ENCODE measurements around the gene SLC6A11. TPM values are rescaled to one million over a fixed set of nuclear protein-coding genes. Genes with fewer than 3 reads are reported as not detected.

Gene SLC6A11
- total and polyA plus RNA-seq, 4 donors = 0.02 to 0.09 TPM; not detected in 2

DNA sequence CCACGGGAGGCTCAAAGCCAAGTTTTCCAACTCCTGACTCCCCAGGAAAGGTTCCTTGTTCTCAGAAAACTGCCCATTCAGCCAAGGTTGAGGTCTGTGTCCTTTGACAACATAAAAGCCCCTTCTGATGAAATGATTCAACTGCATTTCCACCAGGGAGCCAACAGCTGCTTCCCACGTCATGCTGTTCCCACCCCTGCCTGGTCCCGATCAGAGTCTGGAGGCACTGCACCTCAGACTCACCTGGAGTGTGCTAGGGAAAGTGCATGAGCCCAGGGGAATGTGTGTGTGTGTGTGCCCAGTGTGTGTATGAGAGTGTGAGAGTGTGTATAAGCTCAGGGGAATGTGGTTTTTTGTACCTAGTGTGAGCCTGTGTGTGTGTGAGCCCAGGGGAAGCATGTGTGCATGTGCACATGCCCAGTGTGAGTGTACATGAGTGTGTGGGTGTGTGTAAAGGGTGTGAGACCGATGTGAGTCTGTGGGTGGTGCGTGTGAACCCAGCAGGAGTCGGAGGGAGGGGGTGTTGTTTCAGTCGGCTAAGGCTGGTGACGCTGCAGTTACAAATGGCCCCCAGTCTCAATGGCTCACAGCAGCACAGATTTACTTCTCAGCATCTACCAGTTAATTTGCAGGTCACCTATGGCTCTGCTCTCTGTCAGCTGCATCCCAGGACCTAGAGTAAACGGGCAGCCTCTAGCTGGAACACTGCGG lies 156.2 kb downstream of the SLC6A11 start:
- DNase-seq = no peak
- no peak for ATAC-seq (ENCODE audit: insufficient read depth, low FRiP score)
- Histone ChIP-seq H3K4me3 (no peak overlapping the region), H3K27ac (ENCODE audit: low read depth in 1 of 2, low read length in 1 of 2) (no peak overlapping the region), H3K4me1 (ENCODE audit: control insufficient read depth in 5 of 5, insufficient read depth in 5 of 5, low read length in 5 of 5) (no peaks in the 10 kb centered on the region), H3K27me3 (ENCODE audit: control insufficient read depth in 3 of 3, insufficient read depth in 3 of 3, low read length in 2 of 3) (peaks cover 0 to 29% (median 4%) of the 10 kb centered on the region in 3 donors), H3K9ac (ENCODE audit: insufficient read depth in 1 of 2, low read length in 2 of 2) (no peak overlapping the region), H3K36me3 (ENCODE audit: control insufficient read depth in 4 of 4, insufficient read depth in 4 of 4, low read length in 4 of 4) (no peaks in the 10 kb centered on the region), H3K9me3 (ENCODE audit: control insufficient read depth in 4 of 4, insufficient read depth in 3 of 4, low read length in 3 of 4) (no peaks in the 10 kb centered on the region)
- WGBS, 2 donors = 48 to 56% methylated on average over 10 of the region's 10 CpGs
- TF ChIP-seq, protein P1, sequence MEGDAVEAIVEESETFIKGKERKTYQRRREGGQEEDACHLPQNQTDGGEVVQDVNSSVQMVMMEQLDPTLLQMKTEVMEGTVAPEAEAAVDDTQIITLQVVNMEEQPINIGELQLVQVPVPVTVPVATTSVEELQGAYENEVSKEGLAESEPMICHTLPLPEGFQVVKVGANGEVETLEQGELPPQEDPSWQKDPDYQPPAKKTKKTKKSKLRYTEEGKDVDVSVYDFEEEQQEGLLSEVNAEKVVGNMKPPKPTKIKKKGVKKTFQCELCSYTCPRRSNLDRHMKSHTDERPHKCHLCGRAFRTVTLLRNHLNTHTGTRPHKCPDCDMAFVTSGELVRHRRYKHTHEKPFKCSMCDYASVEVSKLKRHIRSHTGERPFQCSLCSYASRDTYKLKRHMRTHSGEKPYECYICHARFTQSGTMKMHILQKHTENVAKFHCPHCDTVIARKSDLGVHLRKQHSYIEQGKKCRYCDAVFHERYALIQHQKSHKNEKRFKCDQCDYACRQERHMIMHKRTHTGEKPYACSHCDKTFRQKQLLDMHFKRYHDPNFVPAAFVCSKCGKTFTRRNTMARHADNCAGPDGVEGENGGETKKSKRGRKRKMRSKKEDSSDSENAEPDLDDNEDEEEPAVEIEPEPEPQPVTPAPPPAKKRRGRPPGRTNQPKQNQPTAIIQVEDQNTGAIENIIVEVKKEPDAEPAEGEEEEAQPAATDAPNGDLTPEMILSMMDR (IDR thresholded peaks at IDR 0.05; ENCODE audit: control extremely low read depth, extremely low read depth) = no peak

DNA sequence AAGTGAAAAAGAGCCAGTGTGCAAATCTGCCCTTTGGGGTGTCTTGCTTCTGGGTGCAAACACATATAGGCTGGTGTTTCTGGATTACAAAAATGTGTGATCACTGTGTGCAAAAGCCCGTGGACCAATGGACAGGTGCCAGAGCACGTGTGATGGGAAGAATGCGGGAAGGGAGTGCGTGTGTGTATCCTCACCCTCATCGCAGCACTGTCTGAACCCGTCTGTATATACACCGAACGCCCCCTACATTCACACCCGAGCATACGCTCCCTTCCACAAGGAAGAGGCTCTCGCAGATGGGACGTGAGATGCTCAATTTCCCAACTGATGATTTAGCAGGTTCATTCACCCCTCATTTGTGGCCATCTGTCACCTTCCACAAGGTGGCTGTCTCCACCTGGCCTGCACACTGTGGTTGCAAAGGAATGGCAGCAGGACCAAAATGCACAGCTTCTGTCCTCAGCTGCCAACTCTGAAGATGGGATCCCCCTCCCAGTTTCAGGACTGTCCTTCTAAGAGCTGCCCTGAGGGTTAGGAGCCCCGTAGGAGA lies 157.1 kb downstream of the SLC6A11 start:
- Histone ChIP-seq H3K4me1 (ENCODE audit: control insufficient read depth in 5 of 5, insufficient read depth in 5 of 5, low read length in 5 of 5) (no peaks in the 10 kb centered on the region), H3K27ac (ENCODE audit: low read depth in 1 of 2, low read length in 1 of 2) (no peak overlapping the region), H3K9me3 (ENCODE audit: control insufficient read depth in 4 of 4, insufficient read depth in 3 of 4, low read length in 3 of 4) (no peaks in the 10 kb centered on the region), H3K27me3 (ENCODE audit: control insufficient read depth in 3 of 3, insufficient read depth in 3 of 3, low read length in 2 of 3) (peaks cover 0 to 34% (median 4%) of the 10 kb centered on the region in 3 donors), H3K9ac (ENCODE audit: insufficient read depth in 1 of 2, low read length in 2 of 2) (no peak overlapping the region), H3K36me3 (ENCODE audit: control insufficient read depth in 4 of 4, insufficient read depth in 4 of 4, low read length in 4 of 4) (no peaks in the 10 kb centered on the region), H3K4me3 (no peak overlapping the region)
- TF ChIP-seq, protein P1 (IDR thresholded peaks at IDR 0.05; ENCODE audit: control extremely low read depth, extremely low read depth) = no peak
- 83 to 85% methylated on average over 13 of the region's 13 CpGs for WGBS, 2 donors
- ATAC-seq (ENCODE audit: insufficient read depth, low FRiP score) (no peak), DNase-seq (no peak)

GRCh38 chr3:10974131-10974530 lies 158.1 kb downstream of the SLC6A11 start:
- no peak for ATAC-seq (ENCODE audit: insufficient read depth, low FRiP score)
- Histone ChIP-seq H3K27ac (ENCODE audit: low read depth in 1 of 2, low read length in 1 of 2) (no peak overlapping the region), H3K27me3 (ENCODE audit: control insufficient read depth in 3 of 3, insufficient read depth in 3 of 3, low read length in 2 of 3) (peaks cover 0 to 31% (median 4%) of the 10 kb centered on the region in 3 donors), H3K9me3 (ENCODE audit: control insufficient read depth in 4 of 4, insufficient read depth in 3 of 4, low read length in 3 of 4) (no peaks in the 10 kb centered on the region), H3K4me3 (no peak overlapping the region), H3K9ac (ENCODE audit: insufficient read depth in 1 of 2, low read length in 2 of 2) (no peak overlapping the region), H3K36me3 (ENCODE audit: control insufficient read depth in 4 of 4, insufficient read depth in 4 of 4, low read length in 4 of 4) (no peaks in the 10 kb centered on the region), H3K4me1 (ENCODE audit: control insufficient read depth in 5 of 5, insufficient read depth in 5 of 5, low read length in 5 of 5) (no peaks in the 10 kb centered on the region)
- no peak for DNase-seq
- TF ChIP-seq, protein P1 (IDR thresholded peaks at IDR 0.05; ENCODE audit: control extremely low read depth, extremely low read depth) = no peak
- WGBS, 2 donors = 79 to 86% methylated on average over 7 of the region's 7 CpGs

All from lung (tissue), 12 donors.